Astrocyte of the cerebellum (primary cell): ENCODE results near the gene RAET1L.

Experiments used
- DNase-seq: peaks from one replicate; pipeline ENCODE4 v3.0.0-alpha.2; 2011; ENCODE audit warnings: low read depth
- H3K4me3 ChIP-seq: 2 replicates; pipeline ENCODE4 v1.5.1; 2011; ENCODE audit warnings: mild to moderate bottlenecking, low read depth, low read length, moderate library complexity
- in situ Hi-C: cut with HindIII; loops from 2 replicates; pipeline ENCODE4 v1.10.0; 2017; ENCODE audit warnings: low sequenced_read_pairs
- TF ChIP-seq, protein P1 (sequence below): IDR thresholded peaks from 2 replicates; pipeline ENCODE4 v1.5.1; 2012; ENCODE audit warnings: low read length, low read depth, moderate library complexity, mild to moderate bottlenecking; ENCODE audit errors: missing control alignments

The RAET1L gene

DNA sequence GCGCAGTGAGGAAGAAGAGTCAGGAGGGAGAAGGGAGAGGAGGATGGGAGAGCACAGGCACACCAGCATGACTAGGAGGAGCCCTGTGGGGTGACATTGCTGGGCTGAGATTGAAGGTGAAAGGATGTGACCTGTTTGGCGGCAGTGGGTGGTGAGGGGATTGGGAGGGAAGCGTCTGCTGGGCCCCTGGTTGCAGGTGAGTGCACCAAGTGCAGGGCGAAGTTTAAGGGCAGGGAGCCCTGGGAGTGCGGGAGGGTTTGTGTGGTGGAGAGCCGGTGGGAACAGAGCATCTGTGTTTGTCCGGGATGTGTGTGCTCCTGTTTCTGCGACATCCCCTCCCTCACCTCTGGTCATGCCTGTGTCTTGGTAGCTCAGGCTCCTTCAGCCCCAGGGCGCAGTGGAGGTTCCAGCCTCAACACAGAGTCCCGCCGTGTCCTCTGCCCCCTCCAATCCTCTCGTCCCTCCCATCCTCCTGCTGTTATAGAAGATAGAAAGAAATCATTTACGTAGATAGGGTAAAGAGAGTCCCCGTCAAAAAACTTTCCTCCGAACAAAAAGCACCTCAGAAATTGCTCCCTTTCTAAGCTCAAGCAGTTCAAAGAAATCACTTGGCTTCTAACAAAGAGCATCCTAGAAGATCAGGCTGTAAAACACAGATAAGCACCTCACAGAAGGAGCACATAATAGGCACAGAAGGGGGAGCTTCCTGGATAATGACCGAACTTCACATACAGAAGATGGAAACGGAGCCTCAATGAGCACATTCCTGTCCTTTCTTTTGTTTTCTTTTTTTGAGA lies 36.6 kb downstream of the RAET1L start:
- in situ Hi-C loops = no loop called here
- no peak for DNase-seq
- no peak overlapping the region for H3K4me3 ChIP-seq
- TF ChIP-seq, protein P1, sequence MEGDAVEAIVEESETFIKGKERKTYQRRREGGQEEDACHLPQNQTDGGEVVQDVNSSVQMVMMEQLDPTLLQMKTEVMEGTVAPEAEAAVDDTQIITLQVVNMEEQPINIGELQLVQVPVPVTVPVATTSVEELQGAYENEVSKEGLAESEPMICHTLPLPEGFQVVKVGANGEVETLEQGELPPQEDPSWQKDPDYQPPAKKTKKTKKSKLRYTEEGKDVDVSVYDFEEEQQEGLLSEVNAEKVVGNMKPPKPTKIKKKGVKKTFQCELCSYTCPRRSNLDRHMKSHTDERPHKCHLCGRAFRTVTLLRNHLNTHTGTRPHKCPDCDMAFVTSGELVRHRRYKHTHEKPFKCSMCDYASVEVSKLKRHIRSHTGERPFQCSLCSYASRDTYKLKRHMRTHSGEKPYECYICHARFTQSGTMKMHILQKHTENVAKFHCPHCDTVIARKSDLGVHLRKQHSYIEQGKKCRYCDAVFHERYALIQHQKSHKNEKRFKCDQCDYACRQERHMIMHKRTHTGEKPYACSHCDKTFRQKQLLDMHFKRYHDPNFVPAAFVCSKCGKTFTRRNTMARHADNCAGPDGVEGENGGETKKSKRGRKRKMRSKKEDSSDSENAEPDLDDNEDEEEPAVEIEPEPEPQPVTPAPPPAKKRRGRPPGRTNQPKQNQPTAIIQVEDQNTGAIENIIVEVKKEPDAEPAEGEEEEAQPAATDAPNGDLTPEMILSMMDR = no peak

DNA sequence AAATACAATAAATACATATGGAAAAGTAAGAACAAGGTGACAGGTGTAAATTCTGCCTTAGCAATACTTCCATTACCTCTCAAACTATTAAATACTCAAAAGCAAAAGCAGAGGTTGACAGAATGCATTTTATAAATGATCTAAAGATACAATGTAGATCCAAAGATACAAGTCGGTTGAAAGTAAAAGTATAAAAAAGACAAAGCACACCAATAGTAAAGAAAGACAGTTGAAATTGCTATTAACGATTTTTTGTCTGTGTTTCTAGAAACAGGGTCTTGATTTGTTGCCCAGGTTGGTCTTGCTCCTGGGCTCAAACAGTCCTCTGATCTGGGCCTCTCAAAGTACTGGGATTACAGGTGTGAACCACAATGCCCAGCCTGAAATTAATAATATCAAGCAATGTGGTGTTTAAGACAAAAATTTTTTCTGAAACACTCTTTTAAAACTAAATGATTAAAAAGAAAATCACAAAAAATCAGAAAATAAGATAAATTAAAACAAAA lies 37.7 kb downstream of the RAET1L start:
- DNase-seq = no peak
- TF ChIP-seq, protein P1 = no peak
- no peak overlapping the region for H3K4me3 ChIP-seq
- in situ Hi-C loops = no loop called here

DNA sequence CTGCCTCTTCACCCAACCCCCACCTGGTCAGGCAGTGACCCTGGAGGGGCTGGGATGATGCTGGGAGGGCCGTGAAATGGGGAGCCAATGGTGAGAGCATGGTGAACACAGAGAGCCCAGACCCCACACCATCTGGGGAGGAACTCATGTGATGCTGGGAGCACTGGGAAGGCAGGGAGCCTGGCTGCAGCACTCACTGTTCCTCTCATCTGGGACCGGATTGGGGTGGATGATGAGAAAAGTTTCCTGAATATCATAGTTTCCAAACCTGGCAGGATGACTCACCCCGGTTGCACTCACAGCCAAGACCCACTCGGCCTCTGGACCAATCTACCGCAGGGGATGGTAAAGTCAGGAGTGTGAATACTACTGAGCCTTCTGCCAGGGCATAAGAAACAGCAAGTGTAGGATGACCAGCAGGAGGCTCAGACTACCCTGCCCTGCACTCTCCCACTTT lies 39.8 kb downstream of the RAET1L start:
- TF ChIP-seq, protein P1 = no peak
- H3K4me3 ChIP-seq = no peak overlapping the region
- DNase-seq = no peak
- in situ Hi-C loops = no loop called here

DNA sequence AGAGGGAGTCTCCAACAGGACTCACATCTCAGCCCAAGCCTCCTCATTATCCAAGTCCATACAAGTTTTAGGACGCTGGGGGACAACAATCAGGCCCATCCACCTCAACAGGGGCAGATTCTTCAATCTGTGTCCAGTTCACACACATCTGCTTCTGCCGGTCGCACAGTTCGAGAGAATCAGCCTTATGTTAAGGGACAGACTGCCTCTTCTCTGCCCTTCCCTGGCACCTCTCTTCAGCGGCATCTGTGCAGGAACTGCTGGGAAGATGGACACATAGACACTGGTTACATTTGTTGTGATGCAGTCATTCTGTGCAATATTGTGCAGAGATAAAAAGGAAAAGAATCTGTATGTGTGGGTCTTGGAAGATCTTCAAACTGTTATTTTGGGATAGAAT lies 40.6 kb downstream of the RAET1L start:
- H3K4me3 ChIP-seq = no peak overlapping the region
- in situ Hi-C loops = no loop called here
- TF ChIP-seq, protein P1 = no peak
- no peak for DNase-seq

DNA sequence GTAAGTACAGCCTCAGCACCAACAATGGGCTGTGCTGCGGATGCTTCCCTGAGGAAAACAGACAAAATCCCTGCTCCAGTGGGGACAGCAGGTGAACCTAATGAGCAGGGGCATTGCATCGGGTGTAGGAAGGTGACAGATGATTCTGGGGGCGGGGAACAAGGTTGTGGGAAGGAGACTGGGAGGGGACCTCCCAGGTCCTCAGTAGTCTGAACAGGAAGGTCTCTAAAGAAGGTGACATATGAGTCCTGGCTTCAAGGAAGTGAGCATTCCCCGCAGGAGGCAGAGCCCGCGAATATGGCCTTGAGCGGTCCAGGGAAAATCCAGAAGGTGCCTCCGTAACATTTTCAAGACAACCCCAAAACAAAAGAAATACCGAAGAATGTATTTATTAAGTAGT lies 42.2 kb downstream of the RAET1L start:
- in situ Hi-C loops = no loop called here
- H3K4me3 ChIP-seq = no peak overlapping the region
- TF ChIP-seq, protein P1 = no peak
- DNase-seq = no peak

DNA sequence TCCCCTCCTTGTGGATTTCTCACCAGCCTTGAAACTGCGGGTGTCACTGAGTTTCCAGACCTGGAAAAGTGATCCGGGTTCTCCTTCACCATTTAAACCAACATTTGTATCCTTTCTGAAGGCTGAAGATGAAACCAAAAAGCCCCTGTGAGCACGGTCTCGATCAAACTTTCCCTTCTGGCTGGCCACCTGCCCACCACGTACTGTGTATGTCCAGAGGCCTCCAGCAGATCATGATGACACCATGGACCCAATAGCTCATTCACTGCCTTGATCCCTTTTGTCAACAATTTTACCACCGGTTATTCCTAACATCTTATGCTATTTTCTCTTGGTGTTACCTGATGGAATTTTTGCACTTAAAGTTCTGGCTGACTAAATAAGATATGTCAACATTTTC lies 46.0 kb downstream of the RAET1L start:
- no peak for DNase-seq
- no peak overlapping the region for H3K4me3 ChIP-seq
- TF ChIP-seq, protein P1 = no peak
- in situ Hi-C loops = no loop called here
